Keratinocyte (primary cell): ENCODE results near the gene GGA2.

Experiments used
- CTCF ChIP-seq, 3 experiments: IDR thresholded peaks in 1 of 3; conservative IDR thresholded peaks in 1 of 3; optimal IDR thresholded peaks in 1 of 3; 2 replicates in 2 of 3; 3 replicates in 1 of 3; pipeline versions ENCODE3 to v1.5.1; 2011; ENCODE audit warnings: low read length in 3 of 3, mild to moderate bottlenecking in 3 of 3, moderate library complexity in 2 of 3, control low read depth in 1 of 3, inconsistent platforms in 1 of 3; ENCODE audit not compliant: insufficient read depth in 2 of 3; ENCODE audit errors: extremely low read depth in 1 of 3
- EZH2 ChIP-seq: IDR thresholded peaks from one replicate; pipeline ENCODE4 v1.6.1; 2012; ENCODE audit warnings: inconsistent platforms, mild to moderate bottlenecking, low read length, moderate library complexity

- no peak for TF ChIP-seq CTCF (optimal IDR thresholded peaks at IDR 0.05 in 1 of 3, IDR thresholded peaks at IDR 0.05 in 1 of 3, conservative IDR thresholded peaks at IDR 0.05 in 1 of 3; ENCODE audit: extremely low read depth in 1 of 3, insufficient read depth in 2 of 3, low read length in 3 of 3)
- no peak for TF ChIP-seq EZH2
These were observed 31.7 kb downstream of the GGA2 start for GRCh38 chr16:23478566-23478965.
